GM10248 (cell line): ENCODE results near the gene CCDC87.
"Not testable (repeated sequence)": the region's sequence is repeated elsewhere in the genome, so short reads cannot be mapped to it uniquely, and the experiment has no call there.

Source experiments
- CTCF ChIA-PET: fragments of 300-600 bp; sonication (Branson Sonifier 250); formaldehyde crosslinking; extraction: SDS; loops from one replicate; lab custom pipeline; 2021; ENCODE audit warnings: antibody characterized with exemption; lab: Yijun Ruan, JAX
- POLR2A ChIA-PET: fragments of 350-650 bp; sonication (Branson Sonifier 250); formaldehyde crosslinking; extraction: SDS; loops from one replicate; lab custom pipeline; 2020; ENCODE audit warnings: antibody characterized with exemption; lab: Yijun Ruan, JAX
- DNase-seq: peaks from one replicate; pipeline ENCODE4 v3.0.0; 2012; ENCODE audit errors: extremely low spot score
- TF ChIP-seq, protein P1 (sequence below): IDR thresholded peaks from 2 replicates; pipeline ENCODE4 v1.5.1; 2012; ENCODE audit warnings: mild to moderate bottlenecking, low read depth; ENCODE audit errors: extremely low read depth, missing control alignments, control extremely low read depth

Gene CCDC87

GRCh38 chr11:66607126-66607834 is 14.4 kb upstream of the CCDC87 start:
- ChIA-PET CTCF (interaction anchor here (0.7 to 2.3 kb wide), 4 partner anchors 9 to 71 kb away, joined by 3 to 6 read pairs (median 4); partner anchors contain the start of genes CCDC87, CCS and RBM14), POLR2A (interaction anchor here (0.6 to 0.7 kb wide), 2 partner anchors 8 to 32 kb away, joined by 3 to 5 read pairs; no protein-coding TSS in a partner anchor)
- TF ChIP-seq, protein P1, sequence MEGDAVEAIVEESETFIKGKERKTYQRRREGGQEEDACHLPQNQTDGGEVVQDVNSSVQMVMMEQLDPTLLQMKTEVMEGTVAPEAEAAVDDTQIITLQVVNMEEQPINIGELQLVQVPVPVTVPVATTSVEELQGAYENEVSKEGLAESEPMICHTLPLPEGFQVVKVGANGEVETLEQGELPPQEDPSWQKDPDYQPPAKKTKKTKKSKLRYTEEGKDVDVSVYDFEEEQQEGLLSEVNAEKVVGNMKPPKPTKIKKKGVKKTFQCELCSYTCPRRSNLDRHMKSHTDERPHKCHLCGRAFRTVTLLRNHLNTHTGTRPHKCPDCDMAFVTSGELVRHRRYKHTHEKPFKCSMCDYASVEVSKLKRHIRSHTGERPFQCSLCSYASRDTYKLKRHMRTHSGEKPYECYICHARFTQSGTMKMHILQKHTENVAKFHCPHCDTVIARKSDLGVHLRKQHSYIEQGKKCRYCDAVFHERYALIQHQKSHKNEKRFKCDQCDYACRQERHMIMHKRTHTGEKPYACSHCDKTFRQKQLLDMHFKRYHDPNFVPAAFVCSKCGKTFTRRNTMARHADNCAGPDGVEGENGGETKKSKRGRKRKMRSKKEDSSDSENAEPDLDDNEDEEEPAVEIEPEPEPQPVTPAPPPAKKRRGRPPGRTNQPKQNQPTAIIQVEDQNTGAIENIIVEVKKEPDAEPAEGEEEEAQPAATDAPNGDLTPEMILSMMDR = no peak
- DNase-seq = no peak

- not testable (repeated sequence) for DNase-seq
- POLR2A ChIA-PET = interaction anchor here (1.8 kb wide), 1 partner anchor 43 kb away, joined by 5 read pairs; no protein-coding TSS in a partner anchor
- CTCF ChIA-PET = interaction anchor here (0.7 to 2.3 kb wide), 5 partner anchors 10 to 72 kb away, joined by 3 to 6 read pairs (median 4); partner anchors contain the start of genes CCDC87, CCS and RBM14
Measured at GRCh38 chr11:66606608-66607007, 13.7 kb upstream of the CCDC87 start.

DNA sequence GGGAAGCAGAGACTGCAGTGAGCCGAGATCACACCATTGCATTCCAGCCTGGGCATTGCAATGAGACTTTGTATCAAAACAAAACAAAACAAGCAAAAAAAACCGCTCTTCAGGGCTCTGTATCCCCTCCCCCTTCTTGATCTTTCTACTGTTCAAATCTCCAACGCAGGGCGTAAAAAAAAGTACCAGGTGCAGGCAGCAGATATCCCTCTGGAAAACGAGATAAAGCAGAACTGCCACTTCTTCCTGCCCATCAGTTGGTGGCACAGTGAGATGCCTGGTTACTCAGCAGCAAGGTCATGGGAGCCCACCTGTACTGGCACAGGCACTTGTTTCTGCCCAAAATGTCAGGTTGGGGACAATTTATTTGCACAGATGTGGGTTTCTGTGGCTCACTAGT is 11.3 kb upstream of the CCDC87 start:
- TF ChIP-seq, protein P1 = no peak
- ChIA-PET POLR2A (interaction anchor here (0.9 kb wide), 1 partner anchor 12 kb away, joined by 4 read pairs; the partner anchor contains the start of gene RBM14), CTCF (interaction anchor here (1.0 kb wide), 1 partner anchor 10 kb away, joined by 3 read pairs; no protein-coding TSS in a partner anchor)
- DNase-seq = no peak

DNA sequence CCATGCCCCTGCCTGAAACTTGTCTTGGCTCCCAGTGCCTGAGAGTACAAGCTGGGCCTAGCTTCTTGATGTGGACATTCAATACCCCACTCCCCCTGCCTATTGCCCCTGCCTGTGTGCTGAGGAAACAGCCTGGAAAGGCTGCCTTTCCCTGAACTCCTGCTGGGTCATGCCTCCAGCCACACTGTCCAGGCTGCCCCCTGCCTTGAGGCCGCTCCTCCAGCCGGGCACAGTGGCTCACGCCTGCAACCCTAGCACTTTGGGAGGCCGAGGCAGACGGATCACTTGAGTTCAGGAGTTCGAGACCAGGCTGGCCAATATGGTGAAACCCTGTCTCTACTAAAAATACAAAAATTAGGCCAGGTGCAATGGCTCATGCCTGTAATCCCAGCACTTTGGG is 10.2 kb upstream of the CCDC87 start:
- TF ChIP-seq, protein P1 = no peak
- DNase-seq = no peak
- ChIA-PET POLR2A (no interaction called here), CTCF (interaction anchor here (0.8 to 1.4 kb wide), 2 partner anchors 22 to 28 kb away, joined by 4 to 5 read pairs; no protein-coding TSS in a partner anchor)

DNA sequence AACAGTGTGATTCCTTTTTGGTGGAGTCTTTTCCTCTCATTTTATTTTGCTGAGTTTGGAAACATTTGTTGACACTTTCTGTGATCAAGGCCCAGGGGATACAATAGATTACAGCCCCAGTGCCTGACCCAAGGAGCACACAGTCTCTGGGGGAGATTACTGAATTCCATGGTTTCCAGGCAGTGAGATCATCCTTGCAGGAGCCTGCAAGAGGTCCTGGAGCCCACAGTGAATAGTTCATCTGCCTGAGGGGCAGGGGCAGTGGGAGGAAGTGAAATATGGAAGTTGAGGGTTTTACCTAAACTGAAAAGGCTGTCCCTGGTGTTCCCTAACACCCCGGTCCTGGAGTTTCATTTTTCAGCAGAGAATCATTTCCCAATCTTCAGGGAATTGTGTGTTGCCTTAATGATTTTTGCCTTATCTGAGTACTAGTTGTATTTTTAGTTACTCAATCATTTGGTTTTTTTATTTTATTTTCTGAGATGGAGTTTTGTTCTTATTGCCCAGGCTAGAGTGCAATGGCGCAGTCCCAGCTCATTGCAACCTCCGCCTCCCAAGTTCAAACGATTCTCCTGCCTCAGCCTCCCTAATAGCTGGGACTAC is 7.9 kb upstream of the CCDC87 start:
- POLR2A ChIA-PET = no interaction called here
- TF ChIP-seq, protein P1 = no peak
- CTCF ChIA-PET = interaction anchor here (1.4 to 1.6 kb wide), 2 partner anchors 8 to 11 kb away, joined by 3 to 5 read pairs; no protein-coding TSS in a partner anchor
- no peak for DNase-seq

- DNase-seq = no peak
- TF ChIP-seq, protein P1 = no peak
- ChIA-PET POLR2A (no interaction called here), CTCF (interaction anchor here (1.4 to 1.6 kb wide), 2 partner anchors 8 to 11 kb away, joined by 3 to 5 read pairs; no protein-coding TSS in a partner anchor)
Measured at GRCh38 chr11:66600219-66600618, 7.4 kb upstream of the CCDC87 start.
